MG63 (cell line): Measurements from ENCODE around the gene ZNF780A. TPM values are rescaled to one million over a fixed set of nuclear protein-coding genes. Genes with fewer than 3 reads are reported as not detected.

Source experiments
- DNase-seq: peaks from one replicate; pipeline ENCODE4 v3.0.0-alpha.2; 2020
- H3K27me3 ChIP-seq: fragments of 250-450 bp; sonication (Bioruptor Pico); 2 replicates; pipeline ENCODE4 v1.5.1; 2020; ENCODE audit warnings: mild to moderate bottlenecking, moderate library complexity
- H3K36me3 ChIP-seq: fragments of 250-450 bp; sonication (Bioruptor Pico); 2 replicates; pipeline ENCODE4 v1.5.1; 2020; ENCODE audit warnings: mild to moderate bottlenecking, moderate library complexity
- H3K4me3 ChIP-seq: fragments of 250-450 bp; sonication (Bioruptor Pico); 2 replicates; pipeline ENCODE4 v1.5.1; 2020; ENCODE audit warnings: mild to moderate bottlenecking, moderate library complexity
- H3K9me3 ChIP-seq: fragments of 250-450 bp; sonication (Bioruptor Pico); 2 replicates; pipeline ENCODE4 v1.5.1; 2020; ENCODE audit warnings: mild to moderate bottlenecking, moderate library complexity
- total RNA-seq: library from RNA; depleted of rRNA; stranded (reverse); fragments of >200 nt; shearing (Covaris generic); gene quantifications from 2 replicates; pipeline ENCODE4 v1.2.3, GENCODE V29; 2014; ENCODE audit warnings: low replicate concordance

ZNF780A gene
- total RNA-seq, 1 experiment from 2014 or later = 1.5 TPM

DNA sequence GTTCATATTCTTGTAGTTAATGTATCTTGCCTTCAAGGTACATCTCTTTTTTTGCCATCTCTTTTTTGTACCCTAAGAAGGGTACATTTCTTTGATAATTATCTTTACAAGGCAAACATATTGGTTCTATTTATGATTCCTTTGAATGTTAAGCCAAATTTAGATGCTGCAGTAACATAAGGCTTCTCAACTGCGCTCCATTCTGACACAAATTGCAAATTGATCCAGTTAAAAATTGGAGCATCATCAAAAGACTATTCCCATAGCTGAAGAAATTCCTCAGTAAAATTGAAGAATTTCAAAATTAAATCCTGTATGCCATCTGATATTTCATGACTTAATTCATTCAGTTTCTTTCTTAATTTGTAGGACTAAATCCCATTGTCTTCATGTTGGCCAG lies 2.7 kb upstream of the ZNF780A start:
- DNase-seq = no peak
- H3K36me3 ChIP-seq = no peaks in the 10 kb centered on the region; the same call in 1 of the 2 replicates
- H3K9me3 ChIP-seq = peaks cover 12% of the 10 kb centered on the region; the same call in 1 of the 2 replicates
- H3K27me3 ChIP-seq = peaks cover 2% of the 10 kb centered on the region; the same call in 1 of the 2 replicates
- H3K4me3 ChIP-seq = no peak overlapping the region

DNA sequence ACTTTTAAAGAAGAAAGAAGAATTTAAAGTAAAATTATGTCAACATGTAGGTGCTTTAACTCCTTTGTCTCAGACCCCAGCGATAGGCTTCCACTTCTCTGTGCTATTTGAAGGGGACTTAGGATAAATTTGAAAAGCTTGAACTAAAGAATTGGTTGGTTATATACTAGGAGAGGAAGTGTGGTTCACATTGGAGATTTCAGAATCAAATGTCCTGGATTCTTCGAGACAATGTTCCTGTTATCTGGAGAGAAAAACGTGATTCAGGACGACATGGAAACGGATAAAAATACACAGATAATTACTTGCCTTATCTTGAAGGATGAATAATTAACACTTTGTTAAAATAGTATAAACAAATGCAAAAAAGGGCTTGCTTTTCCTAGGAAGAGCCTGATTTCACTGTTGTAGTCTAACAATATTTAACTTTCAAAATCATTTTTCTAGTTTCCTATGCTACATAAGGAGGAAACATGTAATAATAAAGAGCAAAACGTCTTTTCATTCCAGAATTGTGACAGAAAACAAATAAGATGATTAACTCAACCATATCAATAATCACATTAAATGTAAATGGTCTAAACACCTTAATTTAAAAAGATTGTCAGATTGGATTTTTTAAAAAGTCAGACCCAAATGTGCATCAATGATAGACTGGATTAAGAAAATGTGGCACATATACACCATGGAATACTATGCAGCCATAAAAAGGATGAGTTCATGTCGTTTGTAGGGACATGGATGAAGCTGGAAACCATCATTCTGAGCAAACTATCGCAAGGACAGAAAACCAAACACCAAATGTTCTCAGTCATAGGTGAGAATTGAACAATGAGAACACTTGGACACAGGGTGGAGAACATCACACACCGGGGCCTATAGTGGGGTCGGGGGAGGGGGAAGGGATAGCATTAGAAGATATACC lies 724 bp upstream of the ZNF780A start:
- peaks cover 8% of the 10 kb centered on the region; the same call in 1 of the 2 replicates for H3K9me3 ChIP-seq
- no peaks in the 10 kb centered on the region; the same call in 1 of the 2 replicates for H3K36me3 ChIP-seq

DNA sequence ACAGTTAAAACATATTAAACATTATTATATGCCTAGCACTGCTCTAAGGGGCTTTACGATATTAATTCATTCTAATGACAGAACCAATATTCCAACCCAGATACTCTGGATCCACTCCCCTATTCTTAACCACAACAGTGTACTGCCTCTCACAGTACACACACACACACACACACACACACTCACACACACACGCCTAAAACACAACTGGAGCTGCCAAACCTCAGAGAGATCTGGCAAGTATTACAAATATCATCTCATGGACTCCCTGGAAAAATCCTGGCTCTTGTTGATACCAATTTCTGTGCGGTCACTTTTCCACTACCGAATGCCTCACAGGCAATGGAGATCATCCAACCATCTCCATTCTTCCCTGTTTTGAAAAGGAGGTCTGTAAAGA lies 1.3 kb downstream of the ZNF780A start:
- peak overlapping the region; percentile 70 for H3K4me3 ChIP-seq
- H3K36me3 ChIP-seq = no peaks in the 10 kb centered on the region; the same call in 1 of the 2 replicates
- no peak for DNase-seq
- peaks cover 6% of the 10 kb centered on the region; the same call in 1 of the 2 replicates for H3K9me3 ChIP-seq
- no peaks in the 10 kb centered on the region for H3K27me3 ChIP-seq

More for the DNA sequence above, 724 bp upstream of the ZNF780A start:
- no peak for DNase-seq
- peak overlapping the region; percentile 70 for H3K4me3 ChIP-seq
- H3K27me3 ChIP-seq = no peaks in the 10 kb centered on the region

DNA sequence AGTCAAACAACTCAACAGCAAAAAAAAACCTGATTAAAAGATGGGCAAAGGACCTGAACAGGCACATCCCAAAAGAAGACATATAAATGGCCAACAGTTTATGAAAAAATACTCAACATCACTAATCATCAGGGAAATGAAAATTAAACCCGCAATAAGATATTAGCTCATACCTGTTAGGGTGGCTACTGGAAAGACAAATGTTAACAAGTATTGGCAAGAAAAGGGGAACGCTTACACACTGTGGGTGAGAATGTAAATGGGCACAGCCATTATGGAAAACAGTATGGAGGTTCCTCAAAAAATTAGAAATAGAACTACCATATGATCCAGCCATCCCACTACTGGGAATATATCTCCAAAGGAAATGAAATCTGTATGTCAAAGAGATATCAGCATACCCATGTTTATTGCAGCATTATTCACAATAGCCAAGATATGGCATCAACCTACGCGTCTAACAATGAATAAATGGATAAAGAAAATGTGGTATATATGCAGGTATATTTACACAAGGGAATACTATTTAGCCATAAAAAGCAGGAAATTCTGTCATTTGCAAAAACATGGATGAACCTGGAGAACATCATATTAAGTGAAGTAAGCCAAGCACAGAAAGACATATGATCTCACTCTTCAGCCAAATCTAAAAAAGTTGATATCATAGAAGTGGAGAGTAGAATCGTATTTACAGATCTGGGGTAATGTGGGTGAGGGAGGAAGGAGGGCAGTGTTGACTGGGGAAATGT lies 2.3 kb downstream of the ZNF780A start:
- Histone ChIP-seq H3K4me3 (no peak overlapping the region), H3K27me3 (no peaks in the 10 kb centered on the region), H3K36me3 (no peaks in the 10 kb centered on the region; the same call in 1 of the 2 replicates), H3K9me3 (peaks cover 6% of the 10 kb centered on the region; the same call in 1 of the 2 replicates)
- no peak for DNase-seq

DNA sequence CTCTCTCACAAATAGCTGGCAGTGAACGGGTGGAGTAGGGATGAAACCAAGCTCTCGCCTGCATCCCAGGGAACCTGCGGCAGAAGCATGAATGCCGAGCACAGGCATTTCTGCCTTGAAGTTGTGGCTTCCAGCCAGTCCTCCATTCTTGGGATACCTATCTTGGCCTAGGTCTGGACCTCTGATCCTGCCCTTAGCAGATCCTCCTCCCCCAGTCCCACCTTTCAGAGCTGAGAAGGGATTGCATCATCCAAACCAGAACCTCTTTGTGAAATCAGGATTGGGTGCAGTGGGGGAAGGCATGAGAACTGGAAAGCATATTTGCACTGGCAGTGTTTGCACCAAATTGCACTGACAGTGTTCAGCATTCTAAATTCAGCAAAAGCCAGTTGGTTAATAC lies 5.8 kb downstream of the ZNF780A start:
- Histone ChIP-seq H3K4me3 (no peak overlapping the region), H3K36me3 (peaks cover 20% of the 10 kb centered on the region), H3K9me3 (peaks cover 12% of the 10 kb centered on the region; the same call in 1 of the 2 replicates), H3K27me3 (no peaks in the 10 kb centered on the region)
- DNase-seq = no peak

DNA sequence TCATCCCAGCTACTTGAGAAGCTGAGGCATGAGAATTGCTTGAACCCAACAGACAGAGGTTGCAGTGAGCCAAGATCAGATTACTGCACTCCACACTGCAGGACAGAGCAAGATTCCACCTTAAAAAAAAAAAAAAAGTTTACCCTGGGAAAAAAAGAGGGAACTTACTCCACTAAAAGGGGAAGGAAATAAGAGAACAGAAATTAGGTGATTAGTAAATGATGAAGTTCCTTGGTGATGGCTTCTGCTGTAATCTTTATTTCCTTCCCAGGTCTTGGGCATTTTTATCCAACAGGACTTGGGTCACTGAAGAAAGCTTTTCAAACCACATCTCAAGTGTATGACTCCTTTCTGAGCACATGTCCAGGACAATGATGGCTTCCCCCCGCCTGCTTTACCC lies 9.3 kb downstream of the ZNF780A start:
- Histone ChIP-seq H3K27me3 (no peaks in the 10 kb centered on the region), H3K36me3 (peaks cover 53% of the 10 kb centered on the region), H3K9me3 (peaks cover 32% of the 10 kb centered on the region), H3K4me3 (no peak overlapping the region)
- no peak for DNase-seq

DNA sequence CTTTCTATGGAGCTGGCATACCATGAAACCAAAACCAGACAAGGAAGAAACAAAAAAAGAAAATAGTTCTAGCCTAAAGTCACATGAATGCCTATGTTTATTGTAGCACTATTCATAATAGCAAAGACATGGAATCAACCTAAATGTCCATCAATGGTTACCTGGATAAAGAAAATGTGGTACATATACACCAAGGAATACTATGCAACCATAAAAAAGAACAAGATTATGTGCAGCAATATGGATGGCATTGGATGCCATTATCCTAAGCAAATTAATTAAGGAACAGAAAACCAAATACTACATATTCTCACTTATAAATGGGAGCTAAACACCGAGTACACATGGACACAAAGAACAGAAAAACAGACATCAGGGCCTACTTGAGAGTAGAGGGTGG lies 10.5 kb downstream of the ZNF780A start:
- Histone ChIP-seq H3K4me3 (no peak overlapping the region), H3K27me3 (no peaks in the 10 kb centered on the region), H3K9me3 (peaks cover 39% of the 10 kb centered on the region), H3K36me3 (peaks cover 65% of the 10 kb centered on the region)
- DNase-seq = no peak

DNA sequence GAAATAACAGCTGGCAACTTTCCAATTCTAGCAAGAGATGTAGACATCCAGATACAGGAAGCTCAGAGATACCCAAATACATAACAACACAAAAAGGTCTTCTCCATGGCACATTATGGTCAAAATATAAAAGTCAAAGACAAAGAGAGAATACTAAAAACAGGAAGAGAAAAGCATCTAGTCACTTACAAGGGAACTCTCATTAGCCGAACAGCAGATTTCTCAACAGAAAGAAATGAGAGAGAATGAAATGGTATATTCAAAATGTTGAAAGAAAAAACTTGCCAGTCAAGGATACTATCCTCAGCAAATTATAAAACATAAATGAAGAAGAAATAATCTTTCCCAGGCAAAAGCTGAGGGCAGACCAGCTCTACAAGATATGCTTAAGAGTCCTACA lies 12.4 kb downstream of the ZNF780A start:
- Histone ChIP-seq H3K9me3 (peaks cover 43% of the 10 kb centered on the region), H3K27me3 (no peaks in the 10 kb centered on the region), H3K4me3 (no peak overlapping the region), H3K36me3 (peaks cover 84% of the 10 kb centered on the region)
- DNase-seq = no peak

DNA sequence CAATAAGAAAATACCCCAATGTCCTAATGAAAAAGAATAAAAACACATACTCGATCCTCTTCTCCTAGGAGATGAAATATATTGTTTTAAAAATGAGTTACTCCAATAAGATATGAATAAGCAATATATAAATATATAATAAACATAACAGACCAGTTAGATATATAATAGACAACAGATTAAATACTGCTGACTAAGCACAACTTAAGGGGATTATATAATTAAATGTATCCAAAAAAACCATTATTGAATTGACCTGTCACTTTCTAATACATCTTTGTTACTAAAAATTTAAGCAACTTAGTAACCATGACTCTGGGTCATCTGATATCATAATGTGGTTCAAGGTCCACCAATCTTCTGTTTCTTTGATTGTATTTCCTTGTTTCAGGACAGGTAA lies 20.7 kb downstream of the ZNF780A start:
- H3K27me3 ChIP-seq = no peaks in the 10 kb centered on the region
- H3K36me3 ChIP-seq = peaks cover 17% of the 10 kb centered on the region
- H3K9me3 ChIP-seq = peaks cover 18% of the 10 kb centered on the region
- H3K4me3 ChIP-seq = no peak overlapping the region
- no peak for DNase-seq

DNA sequence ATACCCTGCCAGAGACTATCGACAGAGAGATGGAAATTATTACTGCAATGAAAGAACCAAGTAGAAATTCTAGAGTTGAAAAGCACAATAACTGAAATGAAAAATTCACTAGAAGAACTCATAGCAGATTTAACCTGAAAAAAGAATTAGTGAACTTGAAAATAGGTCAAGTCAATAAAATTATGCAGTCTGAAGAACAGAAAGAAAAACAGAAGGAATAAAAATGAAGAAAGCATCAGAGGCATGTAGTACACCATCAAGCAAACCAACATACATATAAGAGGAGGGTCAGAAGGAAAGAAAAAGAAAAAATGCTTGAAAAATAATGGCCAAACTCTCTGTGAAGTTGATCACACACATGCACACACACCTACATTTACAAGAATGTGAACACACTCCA lies 31.1 kb downstream of the ZNF780A start:
- H3K27me3 ChIP-seq = no peaks in the 10 kb centered on the region
- H3K9me3 ChIP-seq = peaks cover 29% of the 10 kb centered on the region
- no peaks in the 10 kb centered on the region for H3K36me3 ChIP-seq
- DNase-seq = no peak
- no peak overlapping the region for H3K4me3 ChIP-seq

DNA sequence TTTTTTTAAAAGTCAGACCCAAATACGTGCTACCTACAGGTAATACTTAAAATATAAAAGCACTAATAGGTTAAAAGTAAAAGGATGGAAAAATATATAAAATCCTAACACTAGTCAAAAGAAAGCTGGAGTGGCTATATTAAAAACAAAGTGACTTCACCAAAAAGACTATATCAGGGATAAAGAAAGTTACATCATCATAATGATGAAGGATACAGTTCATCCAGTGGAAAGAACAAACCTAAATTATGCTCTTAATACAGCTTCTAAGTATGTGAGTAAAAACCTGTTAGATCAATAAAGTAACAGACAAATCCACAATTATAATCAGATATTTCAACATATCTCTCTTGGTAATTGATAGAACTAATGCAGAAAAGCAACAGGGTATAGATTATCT lies 33.6 kb downstream of the ZNF780A start:
- no peak for DNase-seq
- Histone ChIP-seq H3K36me3 (no peaks in the 10 kb centered on the region), H3K4me3 (no peak overlapping the region; the same call in 1 of the 2 replicates), H3K27me3 (no peaks in the 10 kb centered on the region), H3K9me3 (peaks cover 26% of the 10 kb centered on the region)

DNA sequence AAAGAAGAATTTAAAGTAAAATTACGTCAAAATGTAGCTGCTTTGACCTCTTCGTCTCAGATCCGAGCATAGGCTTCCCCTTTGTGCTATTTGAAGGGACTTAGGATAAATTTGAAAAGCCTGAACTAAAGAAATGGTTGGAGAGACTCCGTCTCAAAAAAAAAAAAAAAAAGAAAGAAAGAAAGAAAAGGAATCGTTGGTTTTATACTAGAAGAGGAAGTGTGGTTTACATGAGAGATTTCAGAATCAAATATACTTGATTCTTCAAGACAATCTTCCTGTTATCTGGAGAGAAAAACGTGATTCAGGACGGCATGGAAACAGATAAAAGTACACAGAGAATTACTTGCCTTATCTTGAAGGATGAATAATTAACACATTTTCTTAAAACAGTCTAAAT lies 34.2 kb downstream of the ZNF780A start:
- Histone ChIP-seq H3K27me3 (no peaks in the 10 kb centered on the region), H3K9me3 (peaks cover 26% of the 10 kb centered on the region), H3K36me3 (no peaks in the 10 kb centered on the region), H3K4me3 (peak overlapping the region; percentile 70)
- DNase-seq = no peak

DNA sequence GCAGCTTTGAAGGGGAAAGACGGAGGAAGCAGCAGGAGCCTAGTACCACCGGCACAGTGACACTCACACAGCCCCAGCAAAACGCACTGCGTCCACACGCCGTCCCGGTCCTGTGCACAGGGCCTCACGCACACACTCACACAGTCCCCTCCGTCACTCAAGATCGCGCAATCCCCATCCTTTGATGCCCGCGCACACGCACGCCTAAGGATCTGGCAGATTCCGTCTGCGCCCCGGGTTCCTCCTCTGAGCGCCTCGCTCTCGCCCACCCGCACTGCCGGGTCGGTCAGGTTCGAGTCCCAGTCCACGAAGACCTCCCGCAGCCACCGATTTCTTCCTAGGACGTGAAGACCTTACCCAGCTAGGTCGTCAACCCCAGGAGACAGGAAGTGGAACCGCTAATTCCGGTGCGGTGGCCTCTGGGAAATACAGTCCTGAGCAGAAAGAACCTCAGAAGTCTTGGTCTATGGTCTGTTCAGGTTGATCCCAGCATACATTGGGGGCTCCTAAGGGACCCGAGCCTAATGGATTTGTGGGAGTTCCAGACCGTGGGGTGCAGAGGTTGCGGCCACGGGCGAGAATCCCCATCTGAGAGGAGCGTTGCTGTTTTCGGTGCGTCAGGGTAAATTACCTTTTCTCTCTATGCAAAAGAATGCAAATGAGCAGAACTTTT lies 34.8 kb downstream of the ZNF780A start, which contains the start of gene ZNF780B:
Gene ZNF780B (minus strand): TSS at position 400 of the 673 bp plus-strand sequence. CDS start 5,899 bp downstream, outside the sequence.
- peak within 1 kb of the TSS; percentile 70 for H3K4me3 ChIP-seq
- H3K36me3 ChIP-seq = no peaks in the 10 kb centered on the region
- peak; percentile 67 for DNase-seq
- H3K27me3 ChIP-seq = no peaks in the 10 kb centered on the region
- peaks cover 24% of the 10 kb centered on the region for H3K9me3 ChIP-seq

DNA sequence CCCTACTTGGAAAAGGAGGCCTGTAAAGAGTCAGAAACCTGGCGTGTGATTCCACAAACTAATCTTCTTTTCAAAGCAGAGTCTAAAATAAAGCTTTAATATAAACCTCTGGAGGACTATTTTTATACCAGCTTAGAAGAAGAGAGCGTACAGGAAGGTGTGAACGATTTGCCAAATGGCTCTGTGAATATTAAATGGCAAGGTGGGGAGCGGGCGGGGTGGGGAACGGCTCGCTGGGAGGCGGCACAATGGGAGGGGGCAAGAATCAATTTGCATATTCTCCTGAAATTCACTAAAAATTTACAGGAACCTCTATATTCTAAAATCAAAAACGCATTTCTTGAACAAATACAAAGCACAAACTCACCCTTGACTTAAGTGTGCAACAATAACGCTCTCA lies 35.7 kb downstream of the ZNF780A start:
- Histone ChIP-seq H3K36me3 (no peaks in the 10 kb centered on the region), H3K4me3 (peak overlapping the region; percentile 70), H3K9me3 (peaks cover 23% of the 10 kb centered on the region), H3K27me3 (no peaks in the 10 kb centered on the region)
- DNase-seq = no peak

DNA sequence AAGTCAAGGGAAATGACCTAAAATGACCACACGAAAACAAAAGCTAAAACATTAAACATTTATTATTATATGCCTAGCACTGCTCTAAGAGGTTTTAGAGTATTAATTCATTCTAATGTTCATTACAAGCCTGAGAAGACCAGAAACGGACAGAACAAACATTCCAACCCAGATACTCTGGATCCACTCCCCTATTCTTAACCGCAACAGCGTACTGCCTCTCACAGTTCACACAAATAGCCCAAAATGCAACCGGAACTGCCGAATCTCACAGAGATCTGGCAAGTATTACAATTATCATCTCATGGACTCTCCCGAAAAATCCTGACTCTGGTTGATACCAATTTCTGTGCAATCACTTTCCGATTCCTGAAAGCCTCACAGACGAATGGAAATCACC lies 36.1 kb downstream of the ZNF780A start:
- H3K9me3 ChIP-seq = peaks cover 23% of the 10 kb centered on the region
- H3K4me3 ChIP-seq = no peak overlapping the region
- no peaks in the 10 kb centered on the region for H3K36me3 ChIP-seq
- DNase-seq = no peak
- H3K27me3 ChIP-seq = no peaks in the 10 kb centered on the region

DNA sequence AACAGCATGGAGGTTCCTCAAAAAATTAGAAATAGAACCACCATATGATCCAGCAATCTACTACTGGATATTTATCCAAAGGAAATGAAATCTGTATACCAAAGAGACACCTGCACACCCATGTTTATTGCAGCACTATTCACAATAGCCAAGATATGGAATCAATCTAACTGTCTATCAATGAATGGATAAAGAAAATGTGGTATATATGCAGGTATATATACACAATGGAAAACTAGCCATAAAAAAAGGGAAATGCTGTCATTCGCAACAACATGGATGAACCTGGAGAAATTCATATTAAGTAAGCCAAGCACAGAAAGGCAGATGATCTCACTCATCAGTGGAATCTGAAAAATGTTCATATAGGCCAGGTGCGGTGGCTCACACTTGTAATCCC lies 37.3 kb downstream of the ZNF780A start:
- Histone ChIP-seq H3K9me3 (peaks cover 23% of the 10 kb centered on the region), H3K36me3 (peaks cover 3% of the 10 kb centered on the region; the same call in 1 of the 2 replicates), H3K4me3 (no peak overlapping the region), H3K27me3 (no peaks in the 10 kb centered on the region)
- DNase-seq = no peak
